GM23248 (cell line): ENCODE measurements around the gene PRRT2. TPM values are rescaled to one million over a fixed set of nuclear protein-coding genes. Genes with fewer than 3 reads are reported as not detected.

Experiments
- DNase-seq: peaks from one replicate; pipeline ENCODE4 v3.0.0-alpha.2; 2015
- H2AFZ ChIP-seq: fragments of 200-600 bp; sonication (generic); 2 replicates; pipeline ENCODE4 v1.6.1; 2016; ENCODE audit warnings: antibody characterized with exemption
- H3F3A ChIP-seq: fragments of 200-600 bp; sonication (generic); 2 replicates; pipeline ENCODE4 v1.6.1; 2016; ENCODE audit warnings: mild to moderate bottlenecking, antibody characterized with exemption, mixed run types; ENCODE audit not compliant: insufficient read depth
- H3K27ac ChIP-seq: fragments of 200-600 bp; sonication (generic); 2 replicates; pipeline ENCODE4 v1.5.1; 2016; ENCODE audit warnings: mild to moderate bottlenecking
- H3K27me3 ChIP-seq: fragments of 200-600 bp; sonication (generic); replicated peaks from 2 replicates; pipeline ENCODE4 v1.6.1; 2016; ENCODE audit warnings: mild to moderate bottlenecking; ENCODE audit not compliant: insufficient read depth
- H3K36me3 ChIP-seq: fragments of 200-600 bp; sonication (generic); 2 replicates; pipeline ENCODE4 v1.6.1; 2016; ENCODE audit warnings: low read depth, mild to moderate bottlenecking
- H3K4me1 ChIP-seq: fragments of 200-600 bp; sonication (generic); 2 replicates; pipeline ENCODE4 v1.6.1; 2016; ENCODE audit warnings: mild to moderate bottlenecking; ENCODE audit not compliant: insufficient read depth
- H3K4me2 ChIP-seq: fragments of 200-600 bp; sonication (generic); one replicate; pipeline ENCODE4 v1.6.1; 2016; ENCODE audit warnings: mild to moderate bottlenecking; ENCODE audit not compliant: unreplicated experiment
- H3K4me3 ChIP-seq: fragments of 200-600 bp; sonication (generic); 2 replicates; pipeline ENCODE4 v1.5.1; 2016; ENCODE audit warnings: mild to moderate bottlenecking
- H3K79me2 ChIP-seq: fragments of 200-600 bp; sonication (generic); 2 replicates; pipeline ENCODE4 v1.6.1; 2016; ENCODE audit warnings: mild to moderate bottlenecking; ENCODE audit not compliant: insufficient read depth
- H3K9ac ChIP-seq: fragments of 200-600 bp; sonication (generic); 2 replicates; pipeline ENCODE4 v1.6.1; 2016; ENCODE audit warnings: mild to moderate bottlenecking
- H3K9me2 ChIP-seq: fragments of 200-600 bp; sonication (generic); 2 replicates; pipeline ENCODE4 v1.6.1; 2016; ENCODE audit warnings: mixed run types, mild to moderate bottlenecking, moderate library complexity; ENCODE audit not compliant: insufficient read depth
- H3K9me3 ChIP-seq: fragments of 200-600 bp; sonication (generic); one replicate; pipeline ENCODE4 v1.6.1; 2017; ENCODE audit warnings: low read depth
- H4K20me1 ChIP-seq: fragments of 200-600 bp; sonication (generic); 2 replicates; pipeline ENCODE4 v1.6.0; 2016; ENCODE audit not compliant: insufficient read depth
- EZH2 ChIP-seq: fragments of 200-600 bp; sonication (generic); IDR thresholded peaks from 2 replicates; pipeline ENCODE4 v1.6.1; 2018; ENCODE audit warnings: antibody characterized with exemption, mild to moderate bottlenecking; ENCODE audit not compliant: insufficient read depth, poor library complexity, severe bottlenecking
- EZH2phosphoT487 ChIP-seq: fragments of 200-600 bp; sonication (generic); IDR thresholded peaks from 2 replicates; pipeline ENCODE4 v1.6.1; 2018; ENCODE audit warnings: antibody characterized with exemption, moderate library complexity, mild to moderate bottlenecking, low read depth; ENCODE audit not compliant: insufficient read depth
- WGBS, 2 experiments: methylation state at CpG; one replicate each; pipeline ENCODE4 v1.1.6; 2015 to 2017; ENCODE audit warnings: low lambda C conversion rate in 2 of 2, low coverage in 1 of 2; ENCODE audit errors: missing lambda C conversion rate in 2 of 2; 5-methylcytosine and 5-hydroxymethylcytosine counted together
- in situ Hi-C: fragments of 300-500 bp; cut with MboI; formaldehyde crosslinking; loops from 2 replicates; pipeline ENCODE4 v1.15.0; 2020
- polyA plus RNA-seq: library from polyadenylated mRNA; unstranded; fragments of >200 nt; fragmentation: Nextera tagmentation; extraction: Ambion mirVana; gene quantifications from 2 replicates; pipeline ENCODE4 v1.2.1, GENCODE V29; 2016
- total RNA-seq: library from RNA; depleted of rRNA; stranded (reverse); fragments of >200 nt; shearing (Covaris generic); gene quantifications from 2 replicates; pipeline ENCODE4 v1.2.3, GENCODE V29; 2014

Gene PRRT2
- total and polyA plus RNA-seq, 2 experiments from 2014 or later, result 0.43 to 2.1 TPM

DNA sequence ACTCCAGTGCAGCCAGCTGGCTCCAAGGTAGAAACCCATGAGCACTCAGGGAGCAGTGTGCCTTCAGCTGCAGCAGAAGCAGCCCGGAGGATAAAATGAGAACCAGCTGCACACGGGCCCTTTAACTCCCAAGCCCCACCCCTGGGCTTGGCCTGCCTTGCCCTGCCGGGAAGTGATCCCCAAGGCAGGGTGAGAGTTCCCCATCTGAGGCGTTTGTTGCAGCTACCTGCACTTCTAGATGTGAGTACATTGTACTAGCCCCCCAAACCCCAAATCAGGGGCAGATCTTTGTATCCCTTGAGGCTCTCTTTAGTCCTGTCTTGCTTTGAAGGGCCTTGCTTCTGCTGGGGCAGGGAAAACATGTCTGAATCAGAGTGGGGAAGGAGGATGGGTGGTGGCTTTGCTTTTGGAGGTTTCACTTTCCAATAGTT lies 8.3 kb downstream of the PRRT2 start, which contains the start of gene MVP:
Gene MVP, plus strand, starts transcription at position 192 of the 431 bp plus-strand sequence. CDS start 10,088 bp downstream, outside the sequence.
- Histone ChIP-seq H2AFZ (peak within 1 kb of the TSS; percentile 58), H3K27ac (peak within 1 kb of the TSS; percentile 93), H3K27me3 (no peaks in the 10 kb centered on the region), H4K20me1 (no peaks in the 10 kb centered on the region), H3K4me2 (peak within 1 kb of the TSS; percentile 99), H3K9me3 (no peaks in the 10 kb centered on the region), H3K4me3 (peak within 1 kb of the TSS; percentile 100), H3K4me1 (peaks cover 46% of the 10 kb centered on the region), H3K9ac (peak within 1 kb of the TSS; percentile 88), H3K9me2 (no peaks in the 10 kb centered on the region), H3F3A (peaks cover 53% of the 10 kb centered on the region), H3K36me3 (no peaks in the 10 kb centered on the region), H3K79me2 (peaks cover 85% of the 10 kb centered on the region)
- peak; percentile 87 for DNase-seq
- no peak for TF ChIP-seq EZH2
- no peak for TF ChIP-seq EZH2phosphoT487
- in situ Hi-C loops, result no loop called here
- 2 to 4% methylated on average over 4 of the region's 4 CpGs for WGBS, 2 experiments

DNA sequence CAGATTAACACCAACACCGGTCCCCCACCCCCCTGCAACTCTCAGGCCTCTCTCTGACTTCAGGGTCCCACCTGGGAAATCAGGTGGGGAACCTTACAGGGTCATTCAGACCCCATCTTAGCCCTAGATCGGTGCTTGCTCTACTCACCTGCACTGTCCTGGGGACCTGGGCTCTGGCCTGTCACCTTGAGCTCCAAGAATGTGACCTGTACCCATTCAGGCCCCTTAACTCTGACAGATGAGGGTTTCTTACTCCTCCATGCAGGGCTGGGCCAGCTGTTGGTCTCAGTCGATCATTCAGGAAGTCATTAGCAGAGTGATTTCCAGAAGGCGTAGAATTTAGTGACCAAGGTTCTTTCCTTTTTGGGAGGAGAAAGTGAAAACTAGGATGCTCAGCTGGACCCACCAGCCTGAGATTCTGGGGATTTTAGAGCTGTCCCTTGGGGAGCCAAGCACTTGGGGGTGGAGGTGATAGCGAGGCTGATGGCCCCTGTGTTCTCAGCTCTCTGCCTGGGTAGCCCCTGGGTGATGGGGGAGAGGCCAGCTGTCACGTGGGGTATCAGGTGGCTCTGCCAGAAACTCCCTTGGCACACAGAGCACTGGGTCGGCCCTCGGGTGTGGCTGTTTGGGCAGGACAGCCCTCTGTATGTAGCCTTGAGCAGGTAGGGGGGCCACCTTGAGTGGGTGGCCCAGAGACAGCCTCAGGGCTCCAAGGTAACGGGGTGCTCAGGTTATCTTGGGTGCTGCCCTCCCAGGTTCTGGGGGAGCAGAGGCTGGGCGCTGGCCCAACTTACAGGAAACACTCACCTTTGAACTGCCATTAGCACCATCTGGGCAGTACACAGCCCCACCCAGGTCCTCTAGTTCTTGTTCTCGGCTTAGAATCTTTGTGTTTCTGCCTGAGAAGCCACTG lies 9.0 kb downstream of the PRRT2 start:
- Histone ChIP-seq H3K79me2 (peaks cover 92% of the 10 kb centered on the region), H3K9ac (peak overlapping the region; percentile 88), H4K20me1 (no peaks in the 10 kb centered on the region), H3F3A (peaks cover 53% of the 10 kb centered on the region), H3K4me2 (peak overlapping the region; percentile 99), H3K4me1 (peaks cover 53% of the 10 kb centered on the region), H3K9me3 (no peaks in the 10 kb centered on the region), H3K4me3 (peak overlapping the region; percentile 100), H3K9me2 (no peaks in the 10 kb centered on the region), H3K27ac (peak overlapping the region; percentile 93), H3K36me3 (no peaks in the 10 kb centered on the region), H3K27me3 (no peaks in the 10 kb centered on the region), H2AFZ (peak overlapping the region; percentile 58; the same call in 1 of the 2 replicates)
- no peak for TF ChIP-seq EZH2
- DNase-seq, result peak; percentile 60
- in situ Hi-C loops, result no loop called here
- WGBS, 2 experiments, result 6 to 7% methylated on average over 11 of the region's 11 CpGs

DNA sequence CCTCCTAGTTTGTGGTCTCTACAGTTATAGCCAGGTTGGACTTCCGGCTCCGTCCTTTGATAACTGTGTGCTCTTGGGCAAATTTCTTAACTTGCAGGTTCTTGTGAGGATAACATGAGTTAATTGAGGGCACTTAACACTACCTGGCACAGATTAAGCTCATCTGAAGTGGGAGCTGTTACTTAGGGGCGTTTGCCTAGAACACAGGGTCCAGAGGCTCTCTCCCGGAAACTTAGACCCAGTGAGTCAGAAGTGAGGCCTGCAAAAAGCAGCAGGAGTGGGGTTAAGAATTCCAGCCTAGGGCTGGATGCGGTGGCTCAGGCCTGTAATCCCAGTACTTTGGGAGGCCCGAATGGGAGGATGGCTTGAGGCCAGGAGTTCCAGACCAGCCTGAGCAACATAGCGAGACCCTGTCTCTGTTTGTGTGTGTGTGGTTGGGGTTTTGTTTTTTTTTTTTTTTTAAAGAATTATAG lies 9.7 kb downstream of the PRRT2 start:
- no peaks in the 10 kb centered on the region for H3K36me3 ChIP-seq
- H2AFZ ChIP-seq, result peak overlapping the region; percentile 21; the same call in 1 of the 2 replicates
- in situ Hi-C loops, result no loop called here
- peaks cover 53% of the 10 kb centered on the region for H3F3A ChIP-seq
- no peaks in the 10 kb centered on the region for H4K20me1 ChIP-seq
- no peak for TF ChIP-seq EZH2phosphoT487
- TF ChIP-seq EZH2, result no peak
- H3K27ac ChIP-seq, result peak overlapping the region; percentile 93
- H3K79me2 ChIP-seq, result peaks cover 99% of the 10 kb centered on the region
- peak overlapping the region; percentile 100 for H3K4me3 ChIP-seq
- peak; percentile 90 for DNase-seq
- no peaks in the 10 kb centered on the region for H3K27me3 ChIP-seq
- H3K9me2 ChIP-seq, result no peaks in the 10 kb centered on the region
- H3K4me1 ChIP-seq, result peaks cover 57% of the 10 kb centered on the region
- H3K4me2 ChIP-seq, result peak overlapping the region; percentile 99
- WGBS, 2 experiments, result 1 to 4% methylated on average over 7 of the region's 7 CpGs
- peak overlapping the region; percentile 88 for H3K9ac ChIP-seq
- H3K9me3 ChIP-seq, result no peaks in the 10 kb centered on the region

DNA sequence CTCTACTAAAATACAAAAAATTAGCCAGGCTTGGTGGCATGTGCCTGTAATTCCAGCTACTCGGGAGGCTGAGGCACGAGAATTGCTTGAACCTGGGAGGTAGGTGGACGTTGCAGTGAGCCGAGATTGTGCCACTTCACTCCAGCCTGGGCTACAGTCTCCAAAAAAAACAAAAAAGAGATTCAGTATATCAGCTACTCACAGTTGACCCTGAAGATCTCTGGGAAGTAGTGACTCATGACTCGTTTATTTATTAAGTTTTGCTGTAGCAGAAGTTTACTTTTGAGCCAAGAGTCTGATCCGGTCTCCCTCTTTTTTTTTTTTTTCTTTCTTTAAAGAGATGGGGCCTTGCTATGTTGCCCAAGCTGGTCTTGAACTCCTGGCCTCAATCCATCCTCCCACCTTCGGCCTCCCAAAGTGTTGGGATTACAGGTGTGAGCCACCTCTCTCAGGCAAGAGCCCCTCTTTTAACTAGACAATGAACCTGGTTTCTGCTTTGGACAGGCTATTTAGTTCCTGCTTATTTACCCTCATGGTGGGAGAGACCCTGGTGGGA lies 12.7 kb downstream of the PRRT2 start:
- no peaks in the 10 kb centered on the region for H3K9me3 ChIP-seq
- WGBS, 2 experiments, result 0 to 1% methylated on average over 7 of the region's 7 CpGs
- peak overlapping the region; percentile 47 for H3K4me3 ChIP-seq
- peaks cover 99% of the 10 kb centered on the region for H3K79me2 ChIP-seq
- no peaks in the 10 kb centered on the region for H3K36me3 ChIP-seq
- peaks cover 51% of the 10 kb centered on the region for H3F3A ChIP-seq
- peak overlapping the region; percentile 76 for H3K4me2 ChIP-seq
- peak; percentile 82 for DNase-seq
- H3K9me2 ChIP-seq, result no peaks in the 10 kb centered on the region
- H3K27me3 ChIP-seq, result no peaks in the 10 kb centered on the region
- peaks cover 49% of the 10 kb centered on the region for H3K4me1 ChIP-seq
- peak overlapping the region; percentile 93 for H3K27ac ChIP-seq
- in situ Hi-C loops, result no loop called here
- H2AFZ ChIP-seq, result no peak overlapping the region
- H4K20me1 ChIP-seq, result no peaks in the 10 kb centered on the region
- no peak for TF ChIP-seq EZH2
- TF ChIP-seq EZH2phosphoT487, result no peak
- H3K9ac ChIP-seq, result peak overlapping the region; percentile 58
